Loucy (cell line): ENCODE results near the gene LAIR2.

Experiments
- CTCF ChIP-seq: fragments of 200-600 bp; sonication (generic); conservative IDR thresholded peaks from 2 replicates; pipeline ENCODE4 v1.5.1; 2014; ENCODE audit warnings: mild to moderate bottlenecking, antibody characterized with exemption, low read length
- EZH2phosphoT487 ChIP-seq: fragments of 200-600 bp; IDR thresholded peaks from 2 replicates; pipeline ENCODE4 v1.6.1; 2018; ENCODE audit warnings: antibody characterized with exemption, mild to moderate bottlenecking, moderate library complexity, borderline replicate concordance

GRCh38 chr19:54536956-54537355 lies 34.3 kb downstream of the LAIR2 start:
- TF ChIP-seq CTCF = no peak
- TF ChIP-seq EZH2phosphoT487 = no peak
